Glomerular visceral epithelial cell (primary cell): ENCODE results near the gene BHLHE40.

Source experiments
- DNase-seq: peaks from one replicate; pipeline ENCODE4 v3.0.0-alpha.2; 2016; ENCODE audit errors: extremely low spot score

BHLHE40 gene

DNA sequence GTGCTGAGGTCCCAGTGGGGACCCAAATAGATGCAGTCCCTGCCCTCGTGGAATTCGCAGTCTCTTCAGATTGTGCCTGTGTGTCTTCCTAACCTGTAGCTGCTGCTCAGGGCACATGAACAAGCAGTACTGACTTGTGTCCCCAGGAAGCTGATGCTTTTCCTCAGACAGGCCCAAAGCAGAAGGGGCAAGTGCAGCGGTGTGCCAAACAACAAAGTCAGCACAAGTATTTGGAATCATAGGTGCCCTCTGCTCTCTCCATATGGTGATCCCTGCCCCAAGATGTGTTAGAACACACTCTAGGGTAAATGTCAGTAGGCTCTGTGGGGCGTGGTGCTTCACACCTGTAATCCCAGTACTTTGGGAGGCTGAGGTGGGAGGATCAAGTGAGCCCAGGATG is 21.9 kb downstream of the BHLHE40 start:
- no peak for DNase-seq

DNA sequence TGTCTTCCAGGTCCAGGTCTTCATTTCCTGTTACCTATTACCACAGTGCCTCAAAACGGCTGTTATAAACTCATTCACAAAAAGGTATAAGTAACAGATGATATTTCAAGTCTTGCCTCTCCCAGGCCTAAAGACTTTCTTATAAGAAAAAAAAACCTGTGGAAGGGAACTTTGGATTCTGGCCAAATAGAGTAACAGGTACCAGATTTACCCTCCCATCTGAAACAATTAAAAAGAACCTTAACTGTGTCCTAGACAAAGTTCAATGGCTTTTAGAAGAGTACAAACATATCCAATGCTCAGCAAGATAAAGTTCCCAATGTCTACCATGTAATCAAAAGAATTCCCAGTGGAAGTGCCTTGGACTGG is 22.6 kb downstream of the BHLHE40 start:
- no peak for DNase-seq

DNA sequence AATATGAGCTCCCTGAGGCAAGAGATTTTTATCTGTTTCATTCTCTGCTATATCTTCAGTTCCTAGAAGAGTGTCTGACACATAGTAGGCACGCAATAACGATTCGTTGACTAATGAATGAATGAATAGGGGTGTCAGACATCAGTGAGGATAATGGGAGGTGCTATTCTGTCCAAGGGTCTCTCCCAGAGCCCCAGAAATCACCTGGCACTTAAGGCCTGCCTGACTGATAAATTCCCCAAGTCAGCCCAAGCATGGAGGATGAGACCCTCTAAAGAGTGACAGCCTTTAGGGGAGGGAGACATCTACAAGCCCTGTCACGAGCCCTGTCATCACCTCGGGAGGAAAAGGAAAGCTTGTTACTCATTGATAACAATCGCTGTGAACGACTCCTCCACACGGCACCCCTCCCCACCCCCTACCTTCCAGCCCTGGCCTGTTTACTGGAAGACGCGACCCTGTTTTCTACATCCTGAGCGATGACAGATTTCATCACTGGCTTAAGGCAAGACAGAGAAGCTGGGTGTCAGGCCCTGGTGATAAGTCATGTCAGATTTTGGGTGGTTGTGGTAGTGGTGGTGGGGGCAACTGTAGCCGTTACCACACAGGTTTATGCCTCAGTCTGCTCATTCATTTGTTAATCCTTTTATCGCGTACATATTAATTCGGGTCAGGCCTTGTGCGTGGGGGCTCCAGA is 23.1 kb downstream of the BHLHE40 start:
- DNase-seq = no peak

DNA sequence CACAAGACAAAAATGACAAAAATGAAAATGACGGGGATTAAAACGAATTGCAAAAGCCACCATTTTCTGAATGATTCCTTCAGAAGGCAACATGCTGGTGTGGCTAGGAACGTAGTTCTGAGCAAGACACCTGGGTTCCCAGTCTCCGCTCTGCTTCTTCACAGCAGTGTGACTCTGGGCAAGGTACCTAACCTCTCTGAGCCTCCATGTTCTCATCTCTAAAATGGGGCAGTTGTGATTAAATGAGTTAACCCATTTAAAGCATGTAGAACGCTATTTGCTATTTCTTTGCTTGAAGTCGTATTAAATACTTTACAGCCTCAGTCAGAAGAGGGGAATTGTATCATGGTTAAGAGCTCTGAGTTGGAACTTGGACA is 23.6 kb downstream of the BHLHE40 start:
- no peak for DNase-seq

DNA sequence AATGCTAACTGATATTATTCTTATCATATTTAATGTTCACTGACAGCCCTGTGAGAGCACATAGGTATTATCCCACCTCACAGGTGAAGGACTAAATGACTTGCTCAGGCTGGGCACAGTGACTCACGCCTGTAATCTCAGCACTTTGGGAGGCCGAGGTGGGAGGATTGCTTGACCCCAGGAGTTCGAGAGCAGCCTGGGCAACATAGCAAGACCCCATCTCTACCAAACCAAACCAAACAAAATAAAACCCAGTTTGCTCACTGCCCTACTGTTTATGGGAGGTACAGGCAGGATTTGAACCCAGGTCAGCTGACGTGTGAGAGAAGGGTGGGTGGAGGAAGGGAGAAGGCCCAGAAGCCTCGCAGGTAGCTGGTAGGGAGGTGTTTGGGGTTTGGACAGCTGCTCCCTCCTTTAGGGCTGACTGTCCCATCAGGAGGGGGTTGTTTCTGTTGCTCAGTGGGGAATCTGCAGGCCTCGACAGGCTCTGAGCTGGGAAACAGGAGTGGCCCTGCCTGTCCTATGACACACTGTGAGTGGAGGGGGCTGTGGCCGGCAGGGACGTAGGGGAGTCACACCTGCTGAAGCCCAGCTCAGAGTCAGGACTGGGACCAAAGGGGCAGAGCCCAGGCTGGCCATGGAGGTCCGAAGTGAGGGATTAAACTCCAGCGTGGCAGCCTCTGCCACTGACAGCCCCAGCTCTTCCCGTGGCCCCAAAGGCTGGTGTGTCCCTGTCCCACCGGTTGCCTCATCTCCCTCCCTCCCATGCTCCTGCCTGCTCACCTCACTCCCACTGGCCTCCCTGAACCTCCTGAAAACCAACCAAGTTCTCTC is 25.3 kb downstream of the BHLHE40 start:
- no peak for DNase-seq

DNA sequence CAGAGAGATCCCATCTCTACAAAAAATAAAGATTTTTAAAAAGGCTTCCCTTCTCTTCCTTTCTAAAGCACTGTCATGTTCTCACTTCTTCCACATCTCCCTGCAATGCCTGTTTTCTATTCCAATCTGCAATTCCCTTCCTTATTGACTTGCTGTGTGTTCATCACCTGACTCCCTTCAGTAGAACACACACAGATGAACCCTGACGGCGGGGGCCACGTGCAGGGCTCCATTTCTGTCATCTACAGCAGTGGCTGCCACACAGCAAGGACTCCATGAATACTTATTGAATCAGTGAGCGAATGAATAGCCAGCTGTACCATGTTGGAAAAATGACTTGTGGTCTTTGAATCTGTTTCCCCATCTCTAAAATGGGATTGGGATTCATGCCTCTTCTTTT is 26.1 kb downstream of the BHLHE40 start:
- no peak for DNase-seq

DNA sequence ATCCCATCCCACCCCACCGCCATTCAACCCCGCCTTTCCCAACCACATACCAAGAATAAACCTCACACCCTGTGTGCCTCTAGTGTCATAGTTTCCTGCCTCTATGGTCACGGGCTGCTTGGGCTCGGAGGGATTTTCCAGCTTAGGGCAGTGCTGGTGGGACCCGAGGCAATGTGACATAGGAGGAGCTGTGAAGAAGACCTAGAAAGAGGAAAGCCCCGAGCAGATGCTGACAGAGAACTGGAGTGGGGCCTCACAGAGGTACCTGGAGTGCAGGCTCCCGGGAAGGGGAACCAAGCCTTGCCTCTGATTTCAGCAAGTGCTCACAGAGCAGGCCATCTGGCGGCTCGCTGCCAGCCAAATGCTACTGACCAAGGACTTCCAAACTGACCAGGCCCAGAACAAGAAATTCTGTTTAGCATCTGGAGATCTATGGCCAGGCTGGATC is 27.5 kb downstream of the BHLHE40 start:
- DNase-seq = no peak

DNA sequence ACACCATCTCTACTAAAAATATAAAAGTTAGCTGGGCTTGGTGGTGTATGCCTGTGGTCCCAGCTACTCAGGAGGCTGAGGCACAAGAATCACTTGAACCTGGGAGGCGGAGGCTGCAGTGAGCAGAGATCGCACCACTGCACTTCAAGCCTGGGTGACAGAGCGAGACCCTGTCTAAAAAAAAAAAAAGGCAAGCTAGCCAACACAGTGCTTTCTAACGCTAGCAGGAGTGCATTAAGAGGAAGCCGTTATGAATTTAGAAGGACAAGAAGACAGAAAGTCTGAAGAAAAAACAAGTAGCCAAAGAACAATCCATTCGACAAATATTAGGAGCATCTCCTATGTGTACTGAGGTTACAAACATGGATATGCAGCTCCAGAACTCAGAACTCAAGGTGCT is 28.6 kb downstream of the BHLHE40 start:
- DNase-seq = no peak

DNA sequence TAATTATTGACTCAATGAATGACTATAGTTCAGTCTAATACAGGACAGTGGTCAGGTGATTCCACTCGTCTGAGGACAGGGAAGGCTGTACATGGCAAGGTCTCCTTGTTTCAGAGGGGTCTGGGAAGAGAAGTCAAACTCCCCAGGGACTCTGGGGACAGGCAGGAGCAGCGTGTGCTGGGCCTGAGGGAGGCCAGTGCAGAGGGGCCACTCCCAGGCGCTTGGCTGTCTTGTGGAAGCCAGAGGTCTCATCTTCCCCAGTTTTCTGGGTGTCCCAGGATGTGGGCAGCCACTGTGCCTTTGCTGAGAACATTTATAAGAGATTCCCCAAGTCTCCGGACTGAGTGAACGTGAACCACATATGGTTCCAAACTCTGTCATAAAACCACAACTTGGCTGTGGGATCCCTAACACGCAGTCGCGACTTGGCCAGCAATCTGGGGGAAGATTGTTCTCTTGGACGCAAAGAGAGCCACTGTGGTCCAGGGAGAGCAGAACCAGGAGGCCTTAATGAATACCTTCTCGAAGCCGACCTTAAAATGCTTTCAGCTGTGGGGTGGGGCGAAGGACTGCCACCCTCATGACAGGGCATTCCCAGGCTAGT is 30.4 kb downstream of the BHLHE40 start:
- DNase-seq = no peak

DNA sequence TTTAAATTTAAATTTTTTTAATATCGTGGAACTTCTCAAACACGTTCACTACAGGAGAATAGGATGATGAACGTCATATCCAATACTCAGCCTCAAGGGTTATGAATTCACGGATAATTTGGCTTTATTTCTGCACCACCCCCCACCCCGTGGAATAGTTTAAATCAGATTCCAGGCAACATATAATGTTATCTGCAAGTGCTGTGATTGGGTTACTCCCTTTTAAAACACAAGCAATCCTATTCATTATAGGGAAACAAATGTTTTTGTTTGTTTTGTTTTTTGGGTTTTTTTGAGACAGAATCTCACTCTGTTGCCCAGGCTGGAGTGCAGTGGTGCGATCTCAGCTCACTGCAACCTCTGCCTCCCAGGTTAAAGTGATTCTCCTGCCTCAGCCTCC is 30.9 kb downstream of the BHLHE40 start:
- DNase-seq = no peak

DNA sequence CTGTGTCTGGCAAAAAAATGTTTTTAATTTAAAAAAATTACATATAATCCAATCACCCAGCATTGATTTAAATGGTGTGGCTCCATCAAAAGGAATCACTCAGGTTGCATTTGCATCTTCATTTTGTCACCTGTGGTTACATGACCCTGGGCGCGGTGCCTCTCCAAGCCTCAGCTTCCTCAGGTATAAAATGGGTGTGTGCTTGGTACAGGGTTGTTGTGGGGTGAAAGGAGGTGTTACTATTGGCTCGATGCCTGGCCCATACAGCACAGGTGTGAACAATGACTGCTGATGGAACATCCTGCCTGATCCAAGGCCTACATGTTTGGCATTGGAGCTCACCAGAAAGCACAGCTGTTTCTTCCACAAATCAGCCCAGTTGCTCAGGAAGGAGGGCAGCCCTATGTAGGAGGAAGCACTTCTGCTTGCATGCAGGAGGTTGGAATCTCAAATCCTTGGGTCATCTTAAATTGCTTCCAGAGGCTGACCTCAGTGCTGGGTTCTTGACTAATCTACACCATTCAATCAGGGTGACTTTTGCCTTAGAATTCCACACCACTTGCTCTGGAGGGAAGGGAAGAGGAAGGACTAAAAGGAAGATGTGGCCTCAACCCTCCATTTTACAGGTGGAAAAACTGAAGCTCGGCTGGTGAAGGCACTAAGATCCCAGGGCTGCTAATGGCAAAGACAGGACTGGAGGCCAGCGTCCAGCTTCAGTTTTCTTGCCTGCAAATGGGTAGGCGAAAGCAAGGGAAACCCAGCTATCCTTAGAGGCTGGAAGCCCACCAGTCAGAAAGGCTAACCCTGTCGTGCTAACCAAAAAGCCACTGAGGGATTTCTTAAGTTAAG is 31.7 kb downstream of the BHLHE40 start:
- no peak for DNase-seq

DNA sequence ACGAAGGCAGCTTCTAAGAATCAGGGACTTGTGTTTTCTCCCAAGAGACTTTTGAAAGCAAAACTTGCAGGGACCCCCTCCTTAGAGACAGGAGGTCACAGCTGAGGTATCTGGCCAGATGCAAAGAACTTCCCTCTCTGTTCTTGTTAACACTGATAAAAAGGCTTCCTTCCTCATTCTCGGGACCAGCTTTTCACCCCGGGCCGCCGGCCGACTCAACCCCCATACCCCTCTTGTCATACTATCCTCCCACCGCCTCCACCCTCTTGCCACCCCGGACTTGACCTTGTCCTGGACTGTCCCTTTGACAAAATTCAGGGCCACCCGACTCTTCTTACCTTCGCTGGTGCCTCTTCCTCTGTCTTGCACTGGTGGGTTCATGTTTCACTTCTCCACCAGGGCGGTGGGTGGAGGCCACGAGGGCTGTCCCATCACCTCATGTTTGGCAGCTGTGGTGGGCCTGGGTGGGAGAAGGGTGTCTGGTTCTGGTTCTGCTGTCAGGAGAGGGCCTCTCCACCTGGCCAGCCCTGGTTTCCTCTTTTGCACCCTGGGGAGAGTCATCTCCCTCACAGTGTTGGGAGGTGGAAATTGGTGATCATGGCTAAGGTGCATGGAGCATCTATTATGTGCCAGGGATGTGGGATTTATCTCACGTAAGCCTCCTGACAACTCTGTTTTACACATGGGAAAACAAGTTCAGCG is 32.5 kb downstream of the BHLHE40 start:
- DNase-seq = no peak

DNA sequence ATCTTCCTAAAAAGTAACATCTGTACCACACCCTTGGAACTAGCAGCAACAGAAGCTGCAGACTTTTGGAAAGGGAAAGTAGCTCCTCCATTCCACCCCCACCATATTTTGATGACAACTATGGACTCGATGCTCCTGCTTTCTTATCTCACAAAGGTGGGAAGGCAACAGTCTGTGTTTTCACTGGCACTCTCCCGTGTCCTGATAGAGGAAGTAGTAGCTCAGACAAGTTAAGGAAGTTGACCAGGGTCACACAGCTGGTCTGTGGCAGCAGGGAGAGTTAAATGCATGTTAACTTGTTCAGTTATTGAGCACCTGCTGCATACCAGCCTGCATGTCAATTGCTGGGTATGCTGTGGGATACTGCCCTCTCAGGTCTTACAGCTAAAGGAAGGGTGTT is 33.1 kb downstream of the BHLHE40 start:
- no peak for DNase-seq

DNA sequence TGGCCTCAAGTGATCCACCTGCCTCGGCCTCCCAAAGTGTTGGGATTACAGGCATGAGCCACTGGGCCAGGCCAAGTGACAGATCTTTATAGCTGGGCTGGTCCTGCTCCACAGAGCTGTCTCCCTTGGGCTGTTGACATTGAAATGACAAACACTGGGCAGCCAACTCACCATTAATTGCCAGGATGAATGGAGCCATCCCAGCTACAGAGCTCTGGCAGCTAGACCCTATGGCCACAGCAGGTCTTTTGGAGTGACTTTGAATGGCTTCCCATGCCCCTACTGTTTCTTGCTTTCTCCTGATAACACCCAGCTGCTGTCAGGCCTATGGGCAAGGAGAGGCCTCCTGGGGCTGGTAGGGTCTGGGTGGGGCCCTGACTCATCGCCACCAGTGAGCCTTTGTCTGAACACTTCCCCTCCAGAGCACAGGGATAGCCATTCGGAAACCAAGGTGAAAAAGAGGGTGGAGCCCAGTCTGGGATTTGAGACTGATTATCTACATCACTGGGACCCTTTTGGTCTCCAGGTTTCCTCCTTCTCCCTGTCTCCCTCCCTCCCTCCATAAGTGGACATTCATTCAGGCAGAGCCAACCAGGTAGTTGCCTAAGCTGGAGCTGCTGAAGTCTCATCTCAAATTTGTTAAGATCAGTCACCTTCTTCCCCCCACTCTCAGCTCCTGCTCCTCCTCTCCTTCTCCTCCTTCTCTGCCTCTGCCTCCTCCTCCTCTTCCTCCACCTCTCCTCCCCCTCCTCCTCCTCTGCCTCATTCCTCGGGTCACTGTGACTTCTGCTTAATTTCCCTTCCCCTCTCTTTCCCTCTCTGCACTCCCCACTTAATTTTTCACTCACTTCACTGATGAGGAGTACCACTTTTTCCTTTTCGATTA is 34.0 kb downstream of the BHLHE40 start:
- DNase-seq = peak; percentile 84

DNA sequence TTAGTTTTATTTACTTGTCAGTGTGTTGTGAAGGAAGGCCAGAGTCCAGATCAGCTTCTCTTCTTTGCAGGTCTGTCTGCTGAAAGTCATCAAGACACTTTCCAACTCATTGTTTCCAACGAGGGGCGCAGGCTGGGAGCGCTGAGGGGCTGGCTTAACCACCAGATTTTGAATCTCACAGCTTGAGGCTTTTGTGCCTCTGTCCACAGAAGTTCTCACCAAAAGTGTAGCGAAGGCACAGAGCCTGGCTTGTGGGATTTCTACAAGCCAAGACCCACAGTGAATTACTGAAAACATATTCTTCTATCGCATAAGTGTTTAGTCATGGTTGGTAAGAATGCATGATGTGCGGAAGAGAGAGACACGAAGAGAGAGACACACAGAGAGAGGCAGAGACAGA is 35.2 kb downstream of the BHLHE40 start:
- DNase-seq = no peak

DNA sequence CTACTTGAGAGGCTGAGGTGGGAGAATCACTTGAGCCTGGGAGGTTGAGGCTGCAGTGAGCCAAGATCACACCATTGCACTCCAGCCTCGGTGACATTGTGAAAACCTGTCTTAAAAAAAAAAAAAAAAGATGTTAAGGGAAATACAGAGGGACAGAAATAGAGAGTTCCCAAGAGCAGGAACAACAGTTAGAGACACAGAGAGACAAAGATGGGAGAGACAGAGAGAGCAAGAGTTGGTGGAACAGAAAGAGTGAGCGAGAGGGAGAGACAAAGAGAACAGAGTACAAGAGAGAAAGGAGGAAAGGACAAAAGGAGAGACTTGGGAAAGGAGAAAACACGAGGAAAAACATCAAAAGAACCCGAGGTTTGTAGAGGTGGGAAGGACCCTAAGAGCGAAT is 35.8 kb downstream of the BHLHE40 start:
- DNase-seq = no peak

DNA sequence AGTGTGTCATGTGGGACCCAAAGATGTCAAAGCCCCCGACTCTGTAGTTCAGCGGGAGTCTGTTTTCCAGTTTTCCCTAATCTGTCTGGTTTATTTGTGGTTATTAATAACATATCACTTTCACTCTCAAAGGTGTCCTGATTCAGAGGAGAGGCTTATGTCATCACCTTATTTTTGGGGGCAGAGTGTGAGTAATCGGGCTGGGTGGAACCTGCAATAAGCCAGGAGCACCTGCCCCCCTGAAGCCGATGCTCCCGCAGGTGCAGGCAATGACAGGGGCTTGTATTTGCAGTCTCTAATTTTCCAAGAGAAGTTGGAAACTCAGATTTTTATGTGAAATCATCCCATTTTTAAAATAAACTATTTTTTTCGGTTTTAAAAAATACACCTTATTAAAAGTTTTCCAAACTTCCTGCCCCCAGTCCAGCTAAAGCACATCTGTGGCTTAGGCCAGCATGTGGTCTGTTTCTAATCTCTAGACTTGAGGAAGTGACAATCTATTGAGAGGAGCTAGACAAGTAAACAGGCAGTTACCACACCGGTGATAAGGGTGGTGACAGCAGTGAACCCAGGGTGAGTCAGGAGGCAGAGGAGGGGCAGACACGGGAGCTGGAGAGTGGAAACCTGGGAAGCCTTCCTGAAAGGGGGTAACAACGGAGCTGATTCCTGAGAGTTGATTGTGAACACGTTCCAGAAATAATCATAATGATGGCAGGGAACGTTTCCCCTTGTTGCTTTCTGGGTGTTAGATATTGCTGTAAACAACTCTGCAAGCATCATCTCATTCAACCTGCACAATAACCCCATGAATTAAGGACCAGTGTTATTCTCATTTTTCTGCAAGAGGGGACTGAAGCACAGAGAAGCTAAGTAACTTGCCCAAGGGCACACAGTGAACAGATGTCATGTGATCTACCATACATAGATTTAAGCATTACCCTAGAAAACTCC is 37.2 kb downstream of the BHLHE40 start:
- peak; percentile 54 for DNase-seq

DNA sequence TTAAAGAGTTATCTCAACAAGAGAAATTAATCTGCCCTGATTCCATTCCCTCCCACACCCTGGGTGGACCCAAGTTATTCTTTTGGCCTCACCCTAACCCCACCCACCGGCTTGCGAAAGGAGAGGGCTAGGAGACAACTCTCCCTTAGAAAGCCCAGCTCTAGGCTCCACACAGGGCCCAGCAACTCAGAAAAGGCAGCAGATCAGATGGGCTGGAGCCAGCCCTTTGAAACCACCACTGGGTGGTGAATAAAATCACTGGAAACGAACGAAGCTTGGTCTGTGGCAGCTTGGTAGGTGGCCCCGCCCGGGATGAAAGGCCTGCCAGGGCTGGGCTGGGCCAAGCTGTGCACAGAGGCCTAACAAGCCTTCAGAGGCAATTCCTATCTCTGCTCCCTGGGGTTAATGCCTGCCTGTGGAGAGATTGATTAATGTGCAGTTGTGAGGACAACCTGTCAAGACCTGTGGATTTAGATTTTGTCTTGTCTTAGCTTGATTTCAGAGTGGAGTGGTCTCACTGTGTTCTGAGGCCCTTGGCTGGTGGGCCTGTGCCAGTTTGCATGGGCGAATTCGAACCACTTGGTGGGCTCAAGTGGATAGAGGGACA is 38.8 kb downstream of the BHLHE40 start:
- peak; percentile 58 for DNase-seq
